GM23338 (cell line): Measurements from ENCODE around the gene CEACAM4.

Experiments used
- CREB1 ChIP-seq: fragments of 250-450 bp; sonication (Bioruptor Pico); IDR thresholded peaks from 2 replicates; pipeline ENCODE4 v1.5.0; 2020; ENCODE audit warnings: low read depth, mild to moderate bottlenecking, moderate library complexity
- EZH2 ChIP-seq: fragments of 200-600 bp; sonication (generic); IDR thresholded peaks from one replicate; pipeline ENCODE4 v1.8.0; 2017; ENCODE audit warnings: antibody characterized with exemption, mild to moderate bottlenecking, low read depth; ENCODE audit not compliant: unreplicated experiment
- EZH2phosphoT487 ChIP-seq: fragments of 200-600 bp; sonication (generic); IDR thresholded peaks from one replicate; pipeline ENCODE4 v1.8.1; 2018; ENCODE audit warnings: antibody characterized with exemption; ENCODE audit not compliant: unreplicated experiment
- JUNB ChIP-seq: IDR thresholded peaks from one replicate; pipeline ENCODE4 v1.6.1; 2016; ENCODE audit warnings: antibody characterized with exemption; ENCODE audit not compliant: unreplicated experiment
- NANOG ChIP-seq: IDR thresholded peaks from 2 replicates; pipeline ENCODE4 v1.6.1; 2016; ENCODE audit warnings: antibody characterized with exemption, borderline replicate concordance
- POLR2AphosphoS5 ChIP-seq: IDR thresholded peaks from 2 replicates; pipeline ENCODE4 v1.6.1; 2016; ENCODE audit warnings: antibody characterized with exemption, low read depth
- STAT1 ChIP-seq: IDR thresholded peaks from one replicate; pipeline ENCODE4 v1.6.1; 2016; ENCODE audit warnings: antibody characterized with exemption; ENCODE audit not compliant: unreplicated experiment
- ZNF114 ChIP-seq: fragments of 250-450 bp; sonication (Bioruptor Pico); IDR thresholded peaks from 2 replicates; pipeline ENCODE4 v1.5.0; 2020; ENCODE audit warnings: mild to moderate bottlenecking, moderate library complexity
- ZNF331 ChIP-seq: fragments of 250-450 bp; sonication (Bioruptor Pico); IDR thresholded peaks from 2 replicates; pipeline ENCODE4 v1.5.0; 2020; ENCODE audit warnings: low read depth, mild to moderate bottlenecking, moderate library complexity
- TF ChIP-seq, protein P1 (sequence below), 2 experiments: fragments of 200-600 bp in 1 of 2; sonication (generic) in 1 of 2; conservative IDR thresholded peaks; 2 replicates each; pipeline versions ENCODE4 v1.5.1 to v1.6.1; 2016 to 2017; ENCODE audit warnings: antibody characterized with exemption in 2 of 2, low read depth in 2 of 2, mild to moderate bottlenecking in 2 of 2, moderate library complexity in 1 of 2
- TF ChIP-seq, protein P2 (sequence below): IDR thresholded peaks from one replicate; pipeline ENCODE4 v1.6.1; 2018; ENCODE audit warnings: antibody characterized with exemption; ENCODE audit not compliant: unreplicated experiment
- TF ChIP-seq, protein P3 (sequence below): IDR thresholded peaks from 2 replicates; pipeline ENCODE4 v1.6.1; 2016; ENCODE audit warnings: antibody characterized with exemption
- TF ChIP-seq, protein P4 (sequence below): fragments of 250-450 bp; sonication (Bioruptor Pico); IDR thresholded peaks from 2 replicates; pipeline ENCODE4 v1.5.0; 2020; ENCODE audit warnings: mild to moderate bottlenecking, moderate library complexity

DNA sequence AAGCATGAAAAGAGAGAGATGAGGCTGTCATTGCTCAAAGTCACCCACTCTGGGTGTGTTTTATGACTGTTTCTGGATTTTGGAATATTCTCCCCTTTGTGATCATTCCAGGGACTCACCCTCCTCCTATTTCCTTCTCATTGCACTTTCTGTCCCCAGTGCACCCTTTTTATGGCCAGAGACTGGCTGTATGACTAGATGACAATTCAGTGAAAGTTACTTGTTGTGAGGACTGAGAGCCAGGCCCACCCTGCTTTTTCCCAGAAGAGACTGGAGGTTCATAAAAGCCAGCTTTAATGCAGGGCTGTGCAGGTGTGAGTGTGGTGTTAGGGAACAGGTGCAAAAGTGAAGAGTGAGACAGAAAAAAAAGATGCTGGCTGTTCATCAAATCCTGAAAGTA, 43.9 kb upstream of the CEACAM4 start:
- TF ChIP-seq JUNB (no peak), EZH2 (no peak), POLR2AphosphoS5 (no peak), EZH2phosphoT487 (no peak), CREB1 (CRISPR knock-in tag) (no peak), STAT1 (no peak), NANOG (no peak), ZNF331 (CRISPR knock-in tag) (no peak), ZNF114 (CRISPR knock-in tag) (no peak)
- TF ChIP-seq, protein P1, sequence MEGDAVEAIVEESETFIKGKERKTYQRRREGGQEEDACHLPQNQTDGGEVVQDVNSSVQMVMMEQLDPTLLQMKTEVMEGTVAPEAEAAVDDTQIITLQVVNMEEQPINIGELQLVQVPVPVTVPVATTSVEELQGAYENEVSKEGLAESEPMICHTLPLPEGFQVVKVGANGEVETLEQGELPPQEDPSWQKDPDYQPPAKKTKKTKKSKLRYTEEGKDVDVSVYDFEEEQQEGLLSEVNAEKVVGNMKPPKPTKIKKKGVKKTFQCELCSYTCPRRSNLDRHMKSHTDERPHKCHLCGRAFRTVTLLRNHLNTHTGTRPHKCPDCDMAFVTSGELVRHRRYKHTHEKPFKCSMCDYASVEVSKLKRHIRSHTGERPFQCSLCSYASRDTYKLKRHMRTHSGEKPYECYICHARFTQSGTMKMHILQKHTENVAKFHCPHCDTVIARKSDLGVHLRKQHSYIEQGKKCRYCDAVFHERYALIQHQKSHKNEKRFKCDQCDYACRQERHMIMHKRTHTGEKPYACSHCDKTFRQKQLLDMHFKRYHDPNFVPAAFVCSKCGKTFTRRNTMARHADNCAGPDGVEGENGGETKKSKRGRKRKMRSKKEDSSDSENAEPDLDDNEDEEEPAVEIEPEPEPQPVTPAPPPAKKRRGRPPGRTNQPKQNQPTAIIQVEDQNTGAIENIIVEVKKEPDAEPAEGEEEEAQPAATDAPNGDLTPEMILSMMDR (conservative IDR thresholded peaks at IDR 0.05; ENCODE audit: low read depth in 2 of 2), result no peak
- TF ChIP-seq, protein P2, sequence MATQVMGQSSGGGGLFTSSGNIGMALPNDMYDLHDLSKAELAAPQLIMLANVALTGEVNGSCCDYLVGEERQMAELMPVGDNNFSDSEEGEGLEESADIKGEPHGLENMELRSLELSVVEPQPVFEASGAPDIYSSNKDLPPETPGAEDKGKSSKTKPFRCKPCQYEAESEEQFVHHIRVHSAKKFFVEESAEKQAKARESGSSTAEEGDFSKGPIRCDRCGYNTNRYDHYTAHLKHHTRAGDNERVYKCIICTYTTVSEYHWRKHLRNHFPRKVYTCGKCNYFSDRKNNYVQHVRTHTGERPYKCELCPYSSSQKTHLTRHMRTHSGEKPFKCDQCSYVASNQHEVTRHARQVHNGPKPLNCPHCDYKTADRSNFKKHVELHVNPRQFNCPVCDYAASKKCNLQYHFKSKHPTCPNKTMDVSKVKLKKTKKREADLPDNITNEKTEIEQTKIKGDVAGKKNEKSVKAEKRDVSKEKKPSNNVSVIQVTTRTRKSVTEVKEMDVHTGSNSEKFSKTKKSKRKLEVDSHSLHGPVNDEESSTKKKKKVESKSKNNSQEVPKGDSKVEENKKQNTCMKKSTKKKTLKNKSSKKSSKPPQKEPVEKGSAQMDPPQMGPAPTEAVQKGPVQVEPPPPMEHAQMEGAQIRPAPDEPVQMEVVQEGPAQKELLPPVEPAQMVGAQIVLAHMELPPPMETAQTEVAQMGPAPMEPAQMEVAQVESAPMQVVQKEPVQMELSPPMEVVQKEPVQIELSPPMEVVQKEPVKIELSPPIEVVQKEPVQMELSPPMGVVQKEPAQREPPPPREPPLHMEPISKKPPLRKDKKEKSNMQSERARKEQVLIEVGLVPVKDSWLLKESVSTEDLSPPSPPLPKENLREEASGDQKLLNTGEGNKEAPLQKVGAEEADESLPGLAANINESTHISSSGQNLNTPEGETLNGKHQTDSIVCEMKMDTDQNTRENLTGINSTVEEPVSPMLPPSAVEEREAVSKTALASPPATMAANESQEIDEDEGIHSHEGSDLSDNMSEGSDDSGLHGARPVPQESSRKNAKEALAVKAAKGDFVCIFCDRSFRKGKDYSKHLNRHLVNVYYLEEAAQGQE, result no peak
- TF ChIP-seq, protein P3, sequence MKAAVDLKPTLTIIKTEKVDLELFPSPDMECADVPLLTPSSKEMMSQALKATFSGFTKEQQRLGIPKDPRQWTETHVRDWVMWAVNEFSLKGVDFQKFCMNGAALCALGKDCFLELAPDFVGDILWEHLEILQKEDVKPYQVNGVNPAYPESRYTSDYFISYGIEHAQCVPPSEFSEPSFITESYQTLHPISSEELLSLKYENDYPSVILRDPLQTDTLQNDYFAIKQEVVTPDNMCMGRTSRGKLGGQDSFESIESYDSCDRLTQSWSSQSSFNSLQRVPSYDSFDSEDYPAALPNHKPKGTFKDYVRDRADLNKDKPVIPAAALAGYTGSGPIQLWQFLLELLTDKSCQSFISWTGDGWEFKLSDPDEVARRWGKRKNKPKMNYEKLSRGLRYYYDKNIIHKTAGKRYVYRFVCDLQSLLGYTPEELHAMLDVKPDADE, result no peak
- TF ChIP-seq, protein P4, sequence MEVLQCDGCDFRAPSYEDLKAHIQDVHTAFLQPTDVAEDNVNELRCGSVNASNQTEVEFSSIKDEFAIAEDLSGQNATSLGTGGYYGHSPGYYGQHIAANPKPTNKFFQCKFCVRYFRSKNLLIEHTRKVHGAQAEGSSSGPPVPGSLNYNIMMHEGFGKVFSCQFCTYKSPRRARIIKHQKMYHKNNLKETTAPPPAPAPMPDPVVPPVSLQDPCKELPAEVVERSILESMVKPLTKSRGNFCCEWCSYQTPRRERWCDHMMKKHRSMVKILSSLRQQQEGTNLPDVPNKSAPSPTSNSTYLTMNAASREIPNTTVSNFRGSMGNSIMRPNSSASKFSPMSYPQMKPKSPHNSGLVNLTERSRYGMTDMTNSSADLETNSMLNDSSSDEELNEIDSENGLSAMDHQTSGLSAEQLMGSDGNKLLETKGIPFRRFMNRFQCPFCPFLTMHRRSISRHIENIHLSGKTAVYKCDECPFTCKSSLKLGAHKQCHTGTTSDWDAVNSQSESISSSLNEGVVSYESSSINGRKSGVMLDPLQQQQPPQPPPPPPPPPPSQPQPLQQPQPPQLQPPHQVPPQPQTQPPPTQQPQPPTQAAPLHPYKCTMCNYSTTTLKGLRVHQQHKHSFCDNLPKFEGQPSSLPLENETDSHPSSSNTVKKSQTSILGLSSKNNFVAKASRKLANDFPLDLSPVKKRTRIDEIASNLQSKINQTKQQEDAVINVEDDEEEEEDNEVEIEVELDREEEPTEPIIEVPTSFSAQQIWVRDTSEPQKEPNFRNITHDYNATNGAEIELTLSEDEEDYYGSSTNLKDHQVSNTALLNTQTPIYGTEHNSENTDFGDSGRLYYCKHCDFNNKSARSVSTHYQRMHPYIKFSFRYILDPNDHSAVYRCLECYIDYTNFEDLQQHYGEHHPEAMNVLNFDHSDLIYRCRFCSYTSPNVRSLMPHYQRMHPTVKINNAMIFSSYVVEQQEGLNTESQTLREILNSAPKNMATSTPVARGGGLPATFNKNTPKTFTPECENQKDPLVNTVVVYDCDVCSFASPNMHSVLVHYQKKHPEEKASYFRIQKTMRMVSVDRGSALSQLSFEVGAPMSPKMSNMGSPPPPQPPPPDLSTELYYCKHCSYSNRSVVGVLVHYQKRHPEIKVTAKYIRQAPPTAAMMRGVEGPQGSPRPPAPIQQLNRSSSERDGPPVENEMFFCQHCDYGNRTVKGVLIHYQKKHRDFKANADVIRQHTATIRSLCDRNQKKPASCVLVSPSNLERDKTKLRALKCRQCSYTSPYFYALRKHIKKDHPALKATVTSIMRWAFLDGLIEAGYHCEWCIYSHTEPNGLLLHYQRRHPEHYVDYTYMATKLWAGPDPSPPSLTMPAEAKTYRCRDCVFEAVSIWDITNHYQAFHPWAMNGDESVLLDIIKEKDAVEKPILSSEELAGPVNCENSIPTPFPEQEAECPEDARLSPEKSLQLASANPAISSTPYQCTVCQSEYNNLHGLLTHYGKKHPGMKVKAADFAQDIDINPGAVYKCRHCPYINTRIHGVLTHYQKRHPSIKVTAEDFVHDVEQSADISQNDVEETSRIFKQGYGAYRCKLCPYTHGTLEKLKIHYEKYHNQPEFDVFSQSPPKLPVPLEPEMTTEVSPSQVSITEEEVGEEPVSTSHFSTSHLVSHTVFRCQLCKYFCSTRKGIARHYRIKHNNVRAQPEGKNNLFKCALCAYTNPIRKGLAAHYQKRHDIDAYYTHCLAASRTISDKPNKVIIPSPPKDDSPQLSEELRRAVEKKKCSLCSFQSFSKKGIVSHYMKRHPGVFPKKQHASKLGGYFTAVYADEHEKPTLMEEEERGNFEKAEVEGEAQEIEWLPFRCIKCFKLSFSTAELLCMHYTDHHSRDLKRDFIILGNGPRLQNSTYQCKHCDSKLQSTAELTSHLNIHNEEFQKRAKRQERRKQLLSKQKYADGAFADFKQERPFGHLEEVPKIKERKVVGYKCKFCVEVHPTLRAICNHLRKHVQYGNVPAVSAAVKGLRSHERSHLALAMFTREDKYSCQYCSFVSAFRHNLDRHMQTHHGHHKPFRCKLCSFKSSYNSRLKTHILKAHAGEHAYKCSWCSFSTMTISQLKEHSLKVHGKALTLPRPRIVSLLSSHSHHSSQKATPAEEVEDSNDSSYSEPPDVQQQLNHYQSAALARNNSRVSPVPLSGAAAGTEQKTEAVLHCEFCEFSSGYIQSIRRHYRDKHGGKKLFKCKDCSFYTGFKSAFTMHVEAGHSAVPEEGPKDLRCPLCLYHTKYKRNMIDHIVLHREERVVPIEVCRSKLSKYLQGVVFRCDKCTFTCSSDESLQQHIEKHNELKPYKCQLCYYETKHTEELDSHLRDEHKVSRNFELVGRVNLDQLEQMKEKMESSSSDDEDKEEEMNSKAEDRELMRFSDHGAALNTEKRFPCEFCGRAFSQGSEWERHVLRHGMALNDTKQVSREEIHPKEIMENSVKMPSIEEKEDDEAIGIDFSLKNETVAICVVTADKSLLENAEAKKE (CRISPR knock-in tag), result no peak
